IPS-18a (cell line): ENCODE results near the gene LMF1.

Experiments
- H3K27ac ChIP-seq: one replicate; pipeline ENCODE4 v1.5.1; 2013; ENCODE audit warnings: low read length
- H3K27me3 ChIP-seq: one replicate; pipeline ENCODE4 v1.6.1; 2013; ENCODE audit warnings: mild to moderate bottlenecking, low read length; ENCODE audit not compliant: control insufficient read depth, insufficient read depth
- H3K36me3 ChIP-seq: one replicate; pipeline ENCODE4 v1.6.1; 2013; ENCODE audit warnings: low read depth, low read length; ENCODE audit not compliant: control insufficient read depth
- H3K4me1 ChIP-seq: one replicate; pipeline ENCODE4 v1.6.1; 2013; ENCODE audit warnings: low read depth, low read length; ENCODE audit not compliant: control insufficient read depth
- H3K4me3 ChIP-seq: one replicate; pipeline ENCODE4 v1.5.1; 2013; ENCODE audit warnings: low read length
- H3K9ac ChIP-seq: one replicate; pipeline ENCODE4 v1.6.1; 2013; ENCODE audit warnings: mild to moderate bottlenecking, low read length, moderate library complexity
- H3K9me3 ChIP-seq: one replicate; pipeline ENCODE4 v1.6.1; 2013; ENCODE audit warnings: low read depth, low read length; ENCODE audit not compliant: control insufficient read depth

The LMF1 gene

GRCh38 chr16:871562-872345 lies 99.0 kb downstream of the LMF1 start:
- Histone ChIP-seq H3K9ac (no peak overlapping the region), H3K27me3 (no peaks in the 10 kb centered on the region), H3K9me3 (no peaks in the 10 kb centered on the region), H3K4me1 (no peaks in the 10 kb centered on the region), H3K27ac (no peak overlapping the region), H3K4me3 (no peak overlapping the region), H3K36me3 (no peaks in the 10 kb centered on the region)

- H3K27ac ChIP-seq, result no peak overlapping the region
- H3K4me3 ChIP-seq, result no peak overlapping the region
- H3K9me3 ChIP-seq, result no peaks in the 10 kb centered on the region
- no peaks in the 10 kb centered on the region for H3K36me3 ChIP-seq
- H3K4me1 ChIP-seq, result no peaks in the 10 kb centered on the region
- H3K27me3 ChIP-seq, result no peaks in the 10 kb centered on the region
- no peak overlapping the region for H3K9ac ChIP-seq
Observed at GRCh38 chr16:870856-871561, 99.8 kb downstream of the LMF1 start.

- Histone ChIP-seq H3K27ac (no peak overlapping the region), H3K9ac (no peak overlapping the region), H3K4me3 (no peak overlapping the region), H3K27me3 (no peaks in the 10 kb centered on the region), H3K4me1 (no peaks in the 10 kb centered on the region), H3K9me3 (no peaks in the 10 kb centered on the region), H3K36me3 (no peaks in the 10 kb centered on the region)
Observed at GRCh38 chr16:869823-870641, 100.8 kb downstream of the LMF1 start.

DNA sequence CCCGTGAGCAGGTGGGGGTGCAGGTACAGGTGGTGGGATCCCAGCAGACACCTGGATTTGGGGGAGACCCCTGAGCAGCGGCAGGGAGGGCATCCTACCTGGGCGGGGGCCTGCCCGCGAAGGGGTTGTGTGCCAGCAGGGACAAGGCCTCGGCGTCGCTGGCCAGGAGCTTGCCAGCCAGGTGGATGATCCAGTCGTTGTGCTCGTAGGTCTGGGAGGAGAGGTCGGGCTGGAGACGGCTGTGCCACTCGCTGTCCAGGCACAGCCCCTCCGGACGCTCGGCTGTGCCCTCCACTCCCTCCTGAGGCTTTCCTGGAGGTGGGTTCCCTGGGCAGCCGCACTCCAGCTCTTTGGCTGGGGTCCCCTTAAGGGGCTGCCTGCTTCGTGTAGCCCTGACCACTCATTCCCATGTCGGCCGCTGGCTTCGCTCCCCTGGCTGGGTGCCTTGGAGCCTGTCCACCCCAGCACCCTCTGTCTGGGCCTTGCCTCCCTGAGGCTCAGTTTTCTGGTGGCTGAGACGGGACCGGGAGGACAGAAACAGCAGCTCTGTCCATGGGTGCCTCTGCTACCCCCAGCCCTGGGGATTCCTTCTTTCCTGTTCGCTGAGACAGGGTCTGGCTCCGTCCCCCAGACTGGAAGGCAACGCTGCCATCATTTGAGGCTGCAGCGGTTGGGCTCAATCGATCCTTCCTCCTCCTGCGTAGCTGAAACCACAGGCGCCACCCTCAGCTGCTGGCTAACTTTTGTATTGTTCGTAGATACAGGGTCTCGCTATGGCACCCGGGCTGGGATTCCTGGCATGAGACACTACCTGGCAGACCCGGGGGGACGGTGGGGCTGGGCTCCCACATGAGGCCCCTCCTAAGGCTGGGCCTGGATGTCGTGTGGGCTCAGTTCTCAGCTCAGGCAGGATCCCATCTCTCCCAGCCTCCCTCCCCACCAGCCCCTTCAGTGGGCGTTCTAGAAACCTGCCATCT lies 101.7 kb downstream of the LMF1 start:
- Histone ChIP-seq H3K9me3 (no peaks in the 10 kb centered on the region), H3K27ac (no peak overlapping the region), H3K4me1 (no peaks in the 10 kb centered on the region), H3K4me3 (no peak overlapping the region), H3K36me3 (no peaks in the 10 kb centered on the region), H3K27me3 (no peaks in the 10 kb centered on the region), H3K9ac (no peak overlapping the region)

GRCh38 chr16:868386-868755 lies 102.4 kb downstream of the LMF1 start:
- H3K9ac ChIP-seq, result no peak overlapping the region
- no peaks in the 10 kb centered on the region for H3K36me3 ChIP-seq
- H3K27ac ChIP-seq, result no peak overlapping the region
- no peaks in the 10 kb centered on the region for H3K4me1 ChIP-seq
- no peaks in the 10 kb centered on the region for H3K27me3 ChIP-seq
- H3K9me3 ChIP-seq, result no peaks in the 10 kb centered on the region
- H3K4me3 ChIP-seq, result no peak overlapping the region

DNA sequence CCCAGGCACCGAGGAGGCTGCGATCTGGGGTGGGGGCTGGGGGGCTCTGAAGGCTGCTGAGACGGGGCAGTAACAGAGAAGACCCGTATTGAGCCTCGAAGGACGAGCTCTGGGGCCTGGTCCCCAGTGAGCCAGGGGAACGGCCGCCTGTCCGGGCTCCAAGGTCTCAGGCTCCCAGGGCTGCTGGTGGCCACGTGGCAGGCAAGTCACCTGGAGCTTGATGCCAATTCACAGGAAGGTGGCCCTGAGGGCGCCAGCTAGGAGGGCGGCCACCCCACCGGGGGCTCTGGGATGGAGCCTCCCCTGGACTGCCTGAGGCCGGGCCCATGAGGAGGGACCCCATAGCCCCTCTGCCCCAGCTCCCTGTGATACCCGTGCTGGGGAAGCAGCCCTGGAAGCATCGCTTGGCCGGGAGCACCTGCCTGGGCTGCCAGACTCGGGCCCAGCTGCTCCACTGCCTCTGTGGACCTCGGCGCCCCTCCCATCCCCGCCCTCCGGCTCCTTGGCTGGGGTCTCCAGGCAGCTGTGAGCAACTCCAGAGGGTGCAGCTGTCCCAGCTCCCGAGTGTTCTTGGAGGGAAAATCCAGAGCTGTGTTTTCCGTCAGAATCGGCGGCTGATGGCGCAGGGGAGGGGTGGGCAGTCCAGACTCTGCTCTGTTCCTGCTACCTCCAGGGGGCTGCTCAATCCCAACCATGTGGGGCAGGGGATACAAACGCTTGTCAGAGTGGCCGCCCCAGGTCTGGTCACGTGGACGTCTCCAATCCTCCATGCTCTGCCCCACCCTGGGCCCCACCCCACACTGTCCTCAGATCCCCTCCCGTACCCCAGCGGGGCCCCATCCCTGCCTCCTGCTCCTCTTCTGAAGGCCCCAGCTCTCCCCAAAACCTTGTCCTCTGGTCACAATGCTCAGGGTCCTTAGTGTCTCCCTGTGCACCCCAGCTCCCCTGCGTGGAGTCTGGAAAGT lies 103.1 kb downstream of the LMF1 start:
- Histone ChIP-seq H3K9ac (no peak overlapping the region), H3K36me3 (no peaks in the 10 kb centered on the region), H3K4me1 (no peaks in the 10 kb centered on the region), H3K4me3 (no peak overlapping the region), H3K27ac (no peak overlapping the region), H3K9me3 (no peaks in the 10 kb centered on the region), H3K27me3 (no peaks in the 10 kb centered on the region)

DNA sequence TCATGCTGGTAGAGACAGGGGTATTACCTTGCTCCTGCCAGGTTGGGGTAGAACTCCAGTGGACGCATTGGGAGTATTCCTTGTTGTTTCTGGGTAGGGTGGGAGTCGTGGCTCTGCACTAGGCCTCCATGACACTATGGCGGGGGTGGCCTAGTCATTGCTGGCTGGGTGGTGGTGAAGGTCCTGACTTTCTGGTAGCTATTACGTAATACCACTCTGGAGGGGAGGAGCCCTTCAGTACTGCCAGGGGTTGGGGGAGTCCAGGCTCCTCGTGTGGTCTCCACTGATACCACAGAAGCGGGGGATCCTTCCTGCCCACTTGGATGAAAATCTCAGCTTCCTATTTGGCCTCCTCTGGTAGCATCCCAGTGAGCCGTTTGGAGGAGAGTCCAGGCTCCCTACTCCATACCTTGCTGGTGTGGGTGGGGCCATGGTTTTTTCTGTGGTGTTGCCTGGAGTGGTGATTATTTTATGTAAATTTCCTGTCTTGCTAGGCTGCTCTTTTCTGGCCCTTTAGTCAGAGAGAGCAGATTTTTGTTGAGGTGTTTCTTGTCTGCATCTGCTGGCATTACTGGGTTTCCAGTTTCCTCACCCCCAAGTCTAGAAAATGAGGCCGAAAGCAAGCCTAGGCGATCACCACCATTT lies 104.4 kb downstream of the LMF1 start:
- Histone ChIP-seq H3K9me3 (no peaks in the 10 kb centered on the region), H3K36me3 (no peaks in the 10 kb centered on the region), H3K4me1 (no peaks in the 10 kb centered on the region), H3K9ac (no peak overlapping the region), H3K4me3 (no peak overlapping the region), H3K27me3 (no peaks in the 10 kb centered on the region), H3K27ac (no peak overlapping the region)

GRCh38 chr16:865026-865425 lies 105.8 kb downstream of the LMF1 start:
- H3K27me3 ChIP-seq, result no peaks in the 10 kb centered on the region
- no peaks in the 10 kb centered on the region for H3K9me3 ChIP-seq
- no peaks in the 10 kb centered on the region for H3K4me1 ChIP-seq
- no peak overlapping the region for H3K27ac ChIP-seq
- no peak overlapping the region for H3K4me3 ChIP-seq
- H3K9ac ChIP-seq, result no peak overlapping the region
- H3K36me3 ChIP-seq, result no peaks in the 10 kb centered on the region

DNA sequence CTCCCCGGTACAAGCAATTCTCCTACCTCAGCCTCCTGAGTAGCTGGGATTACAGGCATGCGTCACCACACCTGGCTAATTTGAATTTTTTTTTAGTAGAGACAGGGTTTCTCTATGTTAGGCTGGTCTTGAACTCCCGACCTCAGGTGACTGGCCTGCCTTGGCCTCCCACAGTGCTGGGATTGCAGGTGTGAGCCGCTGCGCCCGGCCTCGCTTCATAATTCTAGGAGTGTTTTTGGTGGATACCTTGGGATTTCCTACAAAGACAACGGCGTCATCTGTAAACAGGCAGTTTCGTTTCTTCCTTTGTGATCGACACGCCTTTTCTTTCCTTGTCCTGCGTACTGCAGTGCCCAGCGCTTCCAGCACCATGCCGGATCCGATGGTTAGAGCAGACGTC lies 109.3 kb downstream of the LMF1 start:
- Histone ChIP-seq H3K36me3 (no peaks in the 10 kb centered on the region), H3K4me3 (no peak overlapping the region), H3K9me3 (peaks cover 11% of the 10 kb centered on the region), H3K9ac (no peak overlapping the region), H3K27me3 (no peaks in the 10 kb centered on the region), H3K27ac (no peak overlapping the region), H3K4me1 (no peaks in the 10 kb centered on the region)

- Histone ChIP-seq H3K36me3 (no peaks in the 10 kb centered on the region), H3K9ac (no peak overlapping the region), H3K27ac (no peak overlapping the region), H3K4me3 (no peak overlapping the region), H3K27me3 (no peaks in the 10 kb centered on the region), H3K4me1 (no peaks in the 10 kb centered on the region), H3K9me3 (peaks cover 11% of the 10 kb centered on the region)
Observed at GRCh38 chr16:860891-861290, 109.9 kb downstream of the LMF1 start.
